ENCODE measurements around the gene PARD3B.

DNA sequence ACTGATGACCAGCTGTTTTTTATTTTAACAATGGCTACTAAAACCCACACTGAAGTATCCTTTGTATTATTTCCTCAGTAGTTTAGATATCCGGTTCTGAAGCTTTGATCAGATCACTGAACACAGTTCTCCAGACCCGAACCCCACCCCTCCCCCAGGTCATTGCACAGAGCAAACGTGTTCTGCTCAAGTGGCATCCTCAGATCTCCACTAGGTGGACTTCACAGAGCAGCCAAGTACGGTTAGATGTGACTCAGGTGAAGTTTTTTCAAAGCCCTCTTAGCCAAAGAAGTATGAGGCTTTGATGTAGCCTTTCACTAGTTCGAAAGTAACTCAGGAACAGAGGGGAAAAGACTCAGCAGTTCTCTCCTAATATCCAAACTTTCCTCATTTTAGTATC lies 994.3 kb downstream of the PARD3B start:
- TF ChIP-seq, protein P1, sequence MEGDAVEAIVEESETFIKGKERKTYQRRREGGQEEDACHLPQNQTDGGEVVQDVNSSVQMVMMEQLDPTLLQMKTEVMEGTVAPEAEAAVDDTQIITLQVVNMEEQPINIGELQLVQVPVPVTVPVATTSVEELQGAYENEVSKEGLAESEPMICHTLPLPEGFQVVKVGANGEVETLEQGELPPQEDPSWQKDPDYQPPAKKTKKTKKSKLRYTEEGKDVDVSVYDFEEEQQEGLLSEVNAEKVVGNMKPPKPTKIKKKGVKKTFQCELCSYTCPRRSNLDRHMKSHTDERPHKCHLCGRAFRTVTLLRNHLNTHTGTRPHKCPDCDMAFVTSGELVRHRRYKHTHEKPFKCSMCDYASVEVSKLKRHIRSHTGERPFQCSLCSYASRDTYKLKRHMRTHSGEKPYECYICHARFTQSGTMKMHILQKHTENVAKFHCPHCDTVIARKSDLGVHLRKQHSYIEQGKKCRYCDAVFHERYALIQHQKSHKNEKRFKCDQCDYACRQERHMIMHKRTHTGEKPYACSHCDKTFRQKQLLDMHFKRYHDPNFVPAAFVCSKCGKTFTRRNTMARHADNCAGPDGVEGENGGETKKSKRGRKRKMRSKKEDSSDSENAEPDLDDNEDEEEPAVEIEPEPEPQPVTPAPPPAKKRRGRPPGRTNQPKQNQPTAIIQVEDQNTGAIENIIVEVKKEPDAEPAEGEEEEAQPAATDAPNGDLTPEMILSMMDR (IDR thresholded peaks at IDR 0.05), result no peak
- TF ChIP-seq POLR2AphosphoS5 (IDR thresholded peaks at IDR 0.05) (no peak), POLR2A (IDR thresholded peaks at IDR 0.05) (no peak)

Data from transverse colon (tissue), 4 donors.